Measurements from ENCODE around the gene RGS13.

DNA sequence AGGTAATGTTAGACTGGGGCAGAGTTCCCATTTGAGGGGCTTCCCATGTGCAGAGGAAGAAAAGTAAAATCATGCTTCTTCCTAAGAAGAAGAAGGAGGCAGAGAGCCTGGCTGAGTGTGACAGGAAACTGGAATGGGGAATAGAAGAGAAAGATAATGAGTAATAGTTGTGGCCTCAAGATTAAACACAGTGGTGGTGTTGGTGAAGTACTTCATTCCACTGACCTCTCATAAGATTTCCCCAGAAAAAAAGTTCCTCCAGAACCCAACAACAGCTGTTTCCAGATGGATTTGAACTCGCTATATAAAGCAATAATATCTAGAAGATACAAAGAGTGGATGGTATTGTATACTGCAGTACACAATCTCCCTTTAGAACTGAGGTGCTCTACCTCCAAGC, 47.4 kb upstream of the RGS13 start:
- TF ChIP-seq ZNF24 (IDR thresholded peaks at IDR 0.05) (no peak), CTCF (IDR thresholded peaks at IDR 0.05 in 2 of 3, conservative IDR thresholded peaks at IDR 0.05 in 1 of 3; ENCODE audit: control insufficient read depth in 2 of 3, extremely low read depth in 1 of 3, insufficient read depth in 1 of 3, low read depth in 3 of 3, low read length in 3 of 3) (no peak)
